ENCODE results near the gene ZSWIM1. TPM values are rescaled to one million over a fixed set of nuclear protein-coding genes. Genes with fewer than 3 reads are reported as not detected.

Gene ZSWIM1
- total and polyA plus RNA-seq, 2 of the 13 experiments (the other 11 are each of a cell fraction or from before 2014, with no cell fraction given) = 9.5 to 11.7 TPM

DNA sequence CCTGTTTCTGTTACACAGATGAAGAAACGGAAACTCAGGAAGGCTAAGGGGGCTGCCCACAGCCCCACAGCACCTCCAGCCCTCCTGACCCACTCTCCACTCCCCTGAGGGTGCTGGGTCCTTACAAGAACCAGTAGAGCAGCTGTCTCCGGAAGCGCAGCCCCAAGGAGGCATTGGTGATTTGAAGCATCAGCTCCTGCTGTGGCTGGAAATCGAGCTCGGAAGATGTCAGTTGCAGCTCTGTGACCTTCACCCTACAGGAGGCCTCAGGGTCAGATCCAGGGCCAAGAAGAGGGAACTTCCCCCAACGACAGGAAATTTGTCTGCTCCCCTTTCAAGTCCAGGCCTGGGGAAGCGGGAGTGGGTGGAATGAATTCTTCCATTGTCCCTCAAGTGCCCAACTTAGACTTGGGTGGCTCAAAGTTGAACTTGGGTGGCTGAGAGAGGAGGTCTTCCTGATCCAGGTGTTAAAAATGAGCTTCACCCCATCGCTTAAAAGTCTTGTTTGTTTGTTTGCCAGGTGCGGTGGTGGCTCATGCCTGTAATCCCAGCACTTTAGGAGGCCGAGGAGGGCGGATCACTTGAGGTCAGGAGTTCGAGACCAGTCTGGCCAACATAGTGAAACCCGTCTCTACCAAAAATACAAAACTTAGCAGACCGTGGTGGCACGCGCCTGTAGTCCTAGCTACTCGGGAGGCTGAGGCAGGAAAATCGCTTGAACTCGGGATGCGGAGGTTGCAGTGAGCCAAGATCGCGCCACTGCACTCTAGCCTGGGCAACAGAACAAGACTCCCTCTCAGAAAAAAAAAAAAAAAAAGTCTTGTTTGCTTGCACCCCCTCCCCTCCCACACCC, 29.0 kb downstream of the ZSWIM1 start (continued):
- TF ChIP-seq, protein P1, sequence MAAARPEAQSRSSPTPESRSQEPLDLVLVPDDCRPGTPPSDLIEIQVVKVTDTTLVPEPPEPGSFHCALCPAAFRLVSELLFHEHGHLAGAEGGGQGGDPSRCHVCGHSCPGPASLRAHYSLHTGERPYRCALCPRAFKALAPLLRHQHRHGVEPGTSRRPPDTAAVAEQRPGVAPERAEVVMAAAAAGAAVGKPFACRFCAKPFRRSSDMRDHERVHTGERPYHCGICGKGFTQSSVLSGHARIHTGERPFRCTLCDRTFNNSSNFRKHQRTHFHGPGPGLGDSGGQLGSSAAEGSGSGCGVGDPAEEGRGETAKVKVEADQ (CRISPR knock-in tag; IDR thresholded peaks at IDR 0.05; ENCODE audit: borderline replicate concordance) = no peak
- no peak for TF ChIP-seq HOXA5 (CRISPR knock-in tag; IDR thresholded peaks at IDR 0.05)
- no peak for TF ChIP-seq CEBPB (IDR thresholded peaks at IDR 0.05; ENCODE audit: borderline replicate concordance, low read depth, low read length)
- TF ChIP-seq HOXA9 (CRISPR knock-in tag; IDR thresholded peaks at IDR 0.05; ENCODE audit: borderline replicate concordance) = no peak
- TF ChIP-seq ZNF547 (CRISPR knock-in tag; IDR thresholded peaks at IDR 0.05) = no peak
- no peak for TF ChIP-seq ZBTB14 (CRISPR knock-in tag; IDR thresholded peaks at IDR 0.05)
- no peak for TF ChIP-seq ZSCAN20 (CRISPR knock-in tag; IDR thresholded peaks at IDR 0.05; ENCODE audit: borderline replicate concordance)
- TF ChIP-seq SSRP1 (CRISPR knock-in tag; IDR thresholded peaks at IDR 0.05) = no peak
- TF ChIP-seq NFRKB (IDR thresholded peaks at IDR 0.05) = no peak
- no peak for TF ChIP-seq ZNF562 (CRISPR knock-in tag; IDR thresholded peaks at IDR 0.05; ENCODE audit: borderline replicate concordance)
- peak; percentile 29 for TF ChIP-seq SAP130 (CRISPR knock-in tag; IDR thresholded peaks at IDR 0.05; ENCODE audit: low read depth)
- peak; percentile 95 for TF ChIP-seq NR2F6 (IDR thresholded peaks at IDR 0.05)
- peak; percentile 93 for TF ChIP-seq NR2F6 (CRISPR knock-in tag; IDR thresholded peaks at IDR 0.05)
- TF ChIP-seq IKZF4 (CRISPR knock-in tag; IDR thresholded peaks at IDR 0.05; ENCODE audit: borderline replicate concordance, low read depth, not compliant biosample characterization) = no peak
- no peak for TF ChIP-seq ZNF382 (CRISPR knock-in tag; IDR thresholded peaks at IDR 0.05; ENCODE audit: borderline replicate concordance)
- no peak for TF ChIP-seq NR3C1 (CRISPR knock-in tag; IDR thresholded peaks at IDR 0.05)
- no peak for TF ChIP-seq DBP (CRISPR knock-in tag; IDR thresholded peaks at IDR 0.05; ENCODE audit: not compliant biosample characterization)
- TF ChIP-seq PAX8 (CRISPR knock-in tag; IDR thresholded peaks at IDR 0.05; ENCODE audit: borderline replicate concordance) = no peak
- no peak; the same call in 1 of the 2 replicates for TF ChIP-seq ZNF607 (CRISPR knock-in tag; IDR thresholded peaks at IDR 0.05; ENCODE audit: borderline replicate concordance)
- TF ChIP-seq KLF11 (CRISPR knock-in tag; IDR thresholded peaks at IDR 0.05) = peak; percentile 61; the same call in 1 of the 2 replicates
- TF ChIP-seq ZBTB7B (CRISPR knock-in tag; IDR thresholded peaks at IDR 0.05) = no peak; the same call in 1 of the 2 replicates
- no peak for TF ChIP-seq ZNF337 (CRISPR knock-in tag; IDR thresholded peaks at IDR 0.05; ENCODE audit: borderline replicate concordance, low read depth)
- TF ChIP-seq ZNF20 (CRISPR knock-in tag; IDR thresholded peaks at IDR 0.05) = no peak
- TF ChIP-seq SALL2 (CRISPR knock-in tag; IDR thresholded peaks at IDR 0.05) = no peak
- TF ChIP-seq TGIF2 (CRISPR knock-in tag; IDR thresholded peaks at IDR 0.05) = 0 out of 2 replicates have a peak, but pooled peaks have one; percentile 61
- TF ChIP-seq ADNP (CRISPR knock-in tag; IDR thresholded peaks at IDR 0.05) = peak; percentile 62; the same call in 1 of the 2 replicates
- TF ChIP-seq ZNF205 (CRISPR knock-in tag; IDR thresholded peaks at IDR 0.05) = no peak; the same call in 1 of the 2 replicates
- TF ChIP-seq ZNF768 (CRISPR knock-in tag; IDR thresholded peaks at IDR 0.05) = no peak
- peak; percentile 67; the same call in 1 of the 2 replicates for TF ChIP-seq NCOA2 (CRISPR knock-in tag; IDR thresholded peaks at IDR 0.05)
- TF ChIP-seq ZNF766 (CRISPR knock-in tag; IDR thresholded peaks at IDR 0.05; ENCODE audit: borderline replicate concordance) = peak; percentile 45; the same call in 1 of the 2 replicates
